H1 (cell line): ENCODE measurements around the gene PHKA1. TPM values are rescaled to one million over a fixed set of nuclear protein-coding genes. Genes with fewer than 3 reads are reported as not detected.

Experiments used
- CTCF ChIA-PET: fragments of 300-600 bp; sonication (Branson Sonifier 250); formaldehyde crosslinking; loops from one replicate; lab custom pipeline; 2021; ENCODE audit not compliant: partially characterized antibody; lab: Charles Lee
- POLR2A ChIA-PET: fragments of 300-600 bp; sonication (Branson Sonifier 250); formaldehyde crosslinking; loops from one replicate; lab custom pipeline; 2021; ENCODE audit warnings: inconsistent platforms; ENCODE audit not compliant: partially characterized antibody; lab: Charles Lee
- DNase-seq, 2 experiments: peaks; one replicate each; pipeline versions ENCODE4 v3.0.0 to v3.0.0-alpha.2; 2010 to 2022; ENCODE audit warnings: low spot score in 2 of 2, low read depth in 1 of 2, mixed read lengths in 1 of 2
- FAIRE-seq: peaks from 2 replicates; lab custom pipeline; 2011; peaks lifted over from hg19 to GRCh38; lab: Jason Lieb, UNC
- H2AFZ ChIP-seq: 2 replicates; pipeline ENCODE4 v1.8.1; 2012; ENCODE audit warnings: low read length, inconsistent platforms
- H2AK5ac ChIP-seq: 2 replicates; pipeline ENCODE4 v1.6.1; 2013; ENCODE audit warnings: low read depth, low read length
- H2BK120ac ChIP-seq: replicated peaks from 2 replicates; pipeline ENCODE3; 2013; ENCODE audit warnings: low read depth, low read length, inconsistent platforms
- H2BK12ac ChIP-seq: 2 replicates; pipeline ENCODE4 v1.6.1; 2013; ENCODE audit warnings: low read depth, low read length
- H2BK15ac ChIP-seq: 2 replicates; pipeline ENCODE4 v1.6.1; 2013; ENCODE audit warnings: low read length
- H2BK20ac ChIP-seq: 2 replicates; pipeline ENCODE4 v1.6.1; 2013; ENCODE audit warnings: low read length
- H2BK5ac ChIP-seq: 2 replicates; pipeline ENCODE4 v1.6.1; 2013; ENCODE audit warnings: low read depth, low read length
- H3K14ac ChIP-seq: 2 replicates; pipeline ENCODE4 v1.6.1; 2013; ENCODE audit warnings: inconsistent platforms; ENCODE audit not compliant: insufficient read length
- H3K18ac ChIP-seq: 2 replicates; pipeline ENCODE4 v1.6.1; 2013; ENCODE audit warnings: low read length; ENCODE audit errors: extremely low read depth
- H3K23ac ChIP-seq: 2 replicates; pipeline ENCODE4 v1.6.1; 2013; ENCODE audit warnings: inconsistent platforms; ENCODE audit not compliant: insufficient read length
- H3K23me2 ChIP-seq: 2 replicates; pipeline ENCODE4 v1.6.1; 2013; ENCODE audit warnings: low read depth, low read length
- H3K27ac ChIP-seq: 2 replicates; pipeline ENCODE4 v1.6.1; 2011; ENCODE audit warnings: low read depth, low read length, inconsistent platforms
- H3K27me3 ChIP-seq, 4 experiments: replicated peaks in 1 of 4; 1 replicate in 1 of 4; 2 replicates in 3 of 4; pipeline versions ENCODE4 v1.6.1 to v1.8.1; 2011 to 2013; ENCODE audit warnings: low read length in 3 of 4, mild to moderate bottlenecking in 3 of 4, inconsistent platforms in 2 of 4, mixed read lengths in 2 of 4, moderate library complexity in 1 of 4; ENCODE audit not compliant: control insufficient read depth in 3 of 4, insufficient read depth in 3 of 4; ENCODE audit errors: extremely low read depth in 1 of 4
- H3K36me3 ChIP-seq, 4 experiments: 2 replicates each; pipeline versions ENCODE4 v1.6.1 to v1.8.1; 2011 to 2013; ENCODE audit warnings: mild to moderate bottlenecking in 4 of 4, low read length in 3 of 4, moderate library complexity in 2 of 4, control low read depth in 1 of 4, inconsistent platforms in 1 of 4; ENCODE audit not compliant: insufficient read depth in 4 of 4, control insufficient read depth in 2 of 4
- H3K4ac ChIP-seq: replicated peaks from 2 replicates; pipeline ENCODE3; 2013; ENCODE audit warnings: low read length, low read depth, mixed read lengths, inconsistent platforms; ENCODE audit not compliant: insufficient read length
- H3K4me1 ChIP-seq, 4 experiments: replicated peaks in 1 of 4; 1 replicate in 1 of 4; 2 replicates in 3 of 4; pipeline versions ENCODE4 v1.6.1 to v1.8.1; 2011 to 2013; ENCODE audit warnings: low read length in 3 of 4, inconsistent platforms in 2 of 4, mixed read lengths in 1 of 4; ENCODE audit not compliant: insufficient read depth in 4 of 4, control insufficient read depth in 3 of 4
- H3K4me2 ChIP-seq, 2 experiments: 2 replicates each; pipeline versions ENCODE4 v1.6.1 to v1.8.1; 2011 to 2013; ENCODE audit warnings: low read depth in 2 of 2, low read length in 2 of 2, control low read depth in 1 of 2, inconsistent platforms in 1 of 2, mild to moderate bottlenecking in 1 of 2; ENCODE audit not compliant: insufficient read depth in 1 of 2
- H3K4me3 ChIP-seq, 4 experiments: fragments of 200-600, 300-600 bp in 1 of 4; sonication (generic), shearing (Covaris generic), sonication (Bioruptor Twin) in 1 of 4; 2 replicates each; pipeline versions ENCODE4 v1.5.1 to v1.8.1; 2011 to 2016; ENCODE audit warnings: low read length in 4 of 4, low read depth in 3 of 4, control low read depth in 2 of 4, inconsistent platforms in 2 of 4, mild to moderate bottlenecking in 2 of 4, mixed read lengths in 1 of 4, moderate library complexity in 1 of 4; ENCODE audit not compliant: insufficient read depth in 2 of 4; ENCODE audit errors: extremely low read depth in 1 of 4
- H3K56ac ChIP-seq: replicated peaks from 2 replicates; pipeline ENCODE3; 2013; ENCODE audit warnings: low read depth, mild to moderate bottlenecking, mixed read lengths, low read length, inconsistent platforms; ENCODE audit not compliant: insufficient read length
- H3K79me1 ChIP-seq: 2 replicates; pipeline ENCODE4 v1.6.1; 2013; ENCODE audit warnings: low read depth, low read length, control low read depth
- H3K79me2 ChIP-seq, 2 experiments: 2 replicates each; pipeline versions ENCODE4 v1.6.1 to v1.8.1; 2012 to 2013; ENCODE audit warnings: low read length in 2 of 2, mild to moderate bottlenecking in 2 of 2, inconsistent platforms in 1 of 2; ENCODE audit not compliant: insufficient read depth in 2 of 2, control insufficient read depth in 1 of 2
- H3K9ac ChIP-seq, 4 experiments: replicated peaks in 1 of 4; 1 replicate in 1 of 4; 2 replicates in 3 of 4; pipeline versions ENCODE4 v1.6.1 to v1.8.1; 2011 to 2013; ENCODE audit warnings: low read depth in 3 of 4, low read length in 3 of 4, control low read depth in 2 of 4, mild to moderate bottlenecking in 2 of 4, moderate library complexity in 2 of 4, inconsistent platforms in 1 of 4; ENCODE audit errors: extremely low read depth in 1 of 4
- H3K9me3 ChIP-seq, 2 experiments: 2 replicates each; pipeline versions ENCODE4 v1.6.1 to v1.8.1; 2012 to 2013; ENCODE audit warnings: mild to moderate bottlenecking in 2 of 2, moderate library complexity in 2 of 2, control low read depth in 1 of 2, inconsistent platforms in 1 of 2, low read depth in 1 of 2, low read length in 1 of 2, mixed read lengths in 1 of 2; ENCODE audit not compliant: insufficient read depth in 2 of 2
- H4K20me1 ChIP-seq, 2 experiments: replicated peaks in 1 of 2; 2 replicates each; pipeline versions ENCODE3 to v1.8.1; 2011 to 2013; ENCODE audit warnings: inconsistent platforms in 2 of 2, low read length in 2 of 2, mild to moderate bottlenecking in 1 of 2; ENCODE audit not compliant: insufficient read depth in 2 of 2, control insufficient read depth in 1 of 2
- H4K5ac ChIP-seq: 2 replicates; pipeline ENCODE4 v1.6.1; 2013; ENCODE audit warnings: low read length, low read depth, mixed read lengths, inconsistent platforms; ENCODE audit not compliant: insufficient read length
- H4K8ac ChIP-seq: 2 replicates; pipeline ENCODE4 v1.8.0; 2013; ENCODE audit warnings: mild to moderate bottlenecking, moderate library complexity, low read length, inconsistent platforms; ENCODE audit not compliant: insufficient read depth; ENCODE audit errors: extremely low read depth
- H4K91ac ChIP-seq: replicated peaks from 2 replicates; pipeline ENCODE3; 2013; ENCODE audit warnings: low read length, mixed read lengths, inconsistent platforms; ENCODE audit not compliant: insufficient read length
- GTF2F1 ChIP-seq: IDR thresholded peaks from 2 replicates; pipeline ENCODE4 v1.6.1; 2012; ENCODE audit warnings: low read depth, low read length, improper control_type of control experiment, borderline replicate concordance
- POU5F1 ChIP-seq: IDR thresholded peaks from 2 replicates; pipeline ENCODE4 v1.6.1; 2011; ENCODE audit warnings: low read depth, mild to moderate bottlenecking, low read length, moderate library complexity
- RAD21 ChIP-seq, 2 experiments: IDR thresholded peaks in 1 of 2; conservative IDR thresholded peaks in 1 of 2; 2 replicates each; pipeline ENCODE4 v1.6.1; 2011; ENCODE audit warnings: low read depth in 2 of 2, low read length in 2 of 2, improper control_type of control experiment in 1 of 2, inconsistent platforms in 1 of 2, mild to moderate bottlenecking in 1 of 2, moderate library complexity in 1 of 2
- SP4 ChIP-seq: IDR thresholded peaks from 2 replicates; pipeline ENCODE4 v1.6.1; 2012; ENCODE audit warnings: low read length, inconsistent platforms
- TAF1 ChIP-seq: IDR thresholded peaks from 2 replicates; pipeline ENCODE4 v1.6.1; 2011; ENCODE audit warnings: mild to moderate bottlenecking, low read depth, low read length
- TEAD4 ChIP-seq: IDR thresholded peaks from 2 replicates; pipeline ENCODE4 v1.6.1; 2012; ENCODE audit warnings: low read depth, low read length, inconsistent platforms, mixed read lengths
- WGBS, 2 experiments: shearing (Covaris generic) in 1 of 2; methylation state at CpG; one replicate each; pipeline versions ENCODE4 v1.1.6 to v1.1.7; 2013 to 2015; ENCODE audit warnings: low lambda C conversion rate in 2 of 2, mixed read lengths in 2 of 2, inconsistent platforms in 1 of 2, low coverage in 1 of 2, missing lambda C conversion rate in 1 of 2; ENCODE audit not compliant: insufficient replicate concordance in 2 of 2, insufficient coverage in 1 of 2, insufficient read length in 1 of 2; ENCODE audit errors: extremely low coverage in 1 of 2, missing lambda C conversion rate in 1 of 2; 5-methylcytosine and 5-hydroxymethylcytosine counted together
- polyA plus RNA-seq, 7 experiments: library from polyadenylated mRNA; depleted of rRNA in 3 of 7; stranded (reverse) in 5 of 7; unstranded in 2 of 7; fragments of >200 nt in 5 of 7; fragments of 200-250 nt in 2 of 7; gene quantifications; 1 replicate in 5 of 7; 2 replicates in 1 of 7; 4 replicates in 1 of 7; pipeline versions ENCODE4 v1.2.1 to v1.2.3, GENCODE V29; 2011 to 2013; ENCODE audit warnings: missing spikeins in 2 of 7, mixed read lengths in 2 of 7
- total RNA-seq: library from RNA; stranded (reverse); fragmentation: NEBNext Ultra II Directional; extraction: Animal tissue kit (Norgen Biotek cat#: 25700); gene quantifications from 2 replicates; pipeline ENCODE4 v1.2.1, GENCODE V29; 2021

The PHKA1 gene
- total and polyA plus RNA-seq, 2 of the 8 experiments (the other 6 are each of a cell fraction or from before 2014, with no cell fraction given) = 4.2 to 7.2 TPM

GRCh38 chrX:72715546-72715945, 1.4 kb upstream of the PHKA1 start:
- TF ChIP-seq SP4 (no peak), TAF1 (no peak), GTF2F1 (no peak), RAD21 (IDR thresholded peaks at IDR 0.05 in 1 of 2, conservative IDR thresholded peaks at IDR 0.05 in 1 of 2; ENCODE audit: low read depth in 2 of 2, low read length in 2 of 2) (no peak), TEAD4 (no peak), POU5F1 (no peak)
- Histone ChIP-seq H2BK20ac (no peak overlapping the region), H3K4ac (no peak overlapping the region), H3K79me2 (no peaks in the 10 kb centered on the region), H2AK5ac (no peak overlapping the region), H3K27me3 (0 out of 7 replicates have a peak, but pooled peaks cover 0 to 3% (median 0%) of the 10 kb centered on the region in 4 experiments), H3K4me3 (no peak overlapping the region), H4K20me1 (no peaks in the 10 kb centered on the region), H2BK5ac (no peak overlapping the region), H3K9ac (no peak overlapping the region), H3K4me2 (no peak overlapping the region), H2BK120ac (no peak overlapping the region), H2BK15ac (no peak overlapping the region), H3K79me1 (no peaks in the 10 kb centered on the region), H3K14ac (no peak overlapping the region), H4K91ac (no peak overlapping the region), H3K23ac (no peak overlapping the region), H2AFZ (no peak overlapping the region), H3K4me1 (peaks cover 0 to 4% (median 0%) of the 10 kb centered on the region in 4 experiments; a peak in 2 of 7 replicates), H3K23me2 (peaks cover 4% of the 10 kb centered on the region; the same call in 1 of the 2 replicates), H2BK12ac (no peak overlapping the region), H3K36me3 (no peaks in the 10 kb centered on the region), H4K5ac (no peak overlapping the region), H3K56ac (no peak overlapping the region), H3K18ac (no peak overlapping the region), H3K27ac (no peak overlapping the region), H4K8ac (no peak overlapping the region), H3K9me3 (no peaks in the 10 kb centered on the region)
- WGBS, 2 experiments = 79% methylated on average over 8 of the region's 12 CpGs; no CpG with 5 or more reads in 1 of the 2 experiments
- POLR2A ChIA-PET = interaction anchor here (1.3 kb wide), 1 partner anchor 439 kb away, joined by 5 read pairs; the partner anchor contains the start of gene RPS4X
- no peak for DNase-seq
- no peak for FAIRE-seq
- CTCF ChIA-PET = no interaction called here
